ENCODE results near the gene TMEM232.

Gene TMEM232

GRCh38 chr5:110441035-110441434 lies 285.4 kb downstream of the TMEM232 start:
- Histone ChIP-seq H3K4me3 (ENCODE audit: low read depth in 1 of 2, low read length in 2 of 2) (no peak overlapping the region), H3K36me3 (ENCODE audit: control insufficient read depth in 1 of 2, insufficient read depth in 2 of 2, low read length in 2 of 2) (no peaks in the 10 kb centered on the region), H3K27me3 (ENCODE audit: low read depth, low read length) (no peaks in the 10 kb centered on the region), H3K4me1 (ENCODE audit: control insufficient read depth in 1 of 2, insufficient read depth in 2 of 2, low read length in 2 of 2) (no peaks in the 10 kb centered on the region), H3K9me3 (ENCODE audit: control insufficient read depth in 1 of 2, low read length in 2 of 2) (no peaks in the 10 kb centered on the region), H3K27ac (ENCODE audit: low read length) (no peak overlapping the region)

GRCh38 chr5:110440058-110440457 lies 286.4 kb downstream of the TMEM232 start:
- Histone ChIP-seq H3K27ac (ENCODE audit: low read length) (no peak overlapping the region), H3K9me3 (ENCODE audit: control insufficient read depth in 1 of 2, low read length in 2 of 2) (no peaks in the 10 kb centered on the region), H3K36me3 (ENCODE audit: control insufficient read depth in 1 of 2, insufficient read depth in 2 of 2, low read length in 2 of 2) (no peaks in the 10 kb centered on the region), H3K4me1 (ENCODE audit: control insufficient read depth in 1 of 2, insufficient read depth in 2 of 2, low read length in 2 of 2) (no peaks in the 10 kb centered on the region), H3K27me3 (ENCODE audit: low read depth, low read length) (no peaks in the 10 kb centered on the region), H3K4me3 (ENCODE audit: low read depth in 1 of 2, low read length in 2 of 2) (no peak overlapping the region)

GRCh38 chr5:110439296-110439695 lies 287.2 kb downstream of the TMEM232 start:
- no peaks in the 10 kb centered on the region for H3K4me1 ChIP-seq (ENCODE audit: control insufficient read depth in 1 of 2, insufficient read depth in 2 of 2, low read length in 2 of 2)
- H3K27ac ChIP-seq (ENCODE audit: low read length): no peak overlapping the region
- H3K4me3 ChIP-seq (ENCODE audit: low read depth in 1 of 2, low read length in 2 of 2): no peak overlapping the region
- no peaks in the 10 kb centered on the region for H3K27me3 ChIP-seq (ENCODE audit: low read depth, low read length)
- no peaks in the 10 kb centered on the region for H3K36me3 ChIP-seq (ENCODE audit: control insufficient read depth in 1 of 2, insufficient read depth in 2 of 2, low read length in 2 of 2)
- H3K9me3 ChIP-seq (ENCODE audit: control insufficient read depth in 1 of 2, low read length in 2 of 2): no peaks in the 10 kb centered on the region

DNA sequence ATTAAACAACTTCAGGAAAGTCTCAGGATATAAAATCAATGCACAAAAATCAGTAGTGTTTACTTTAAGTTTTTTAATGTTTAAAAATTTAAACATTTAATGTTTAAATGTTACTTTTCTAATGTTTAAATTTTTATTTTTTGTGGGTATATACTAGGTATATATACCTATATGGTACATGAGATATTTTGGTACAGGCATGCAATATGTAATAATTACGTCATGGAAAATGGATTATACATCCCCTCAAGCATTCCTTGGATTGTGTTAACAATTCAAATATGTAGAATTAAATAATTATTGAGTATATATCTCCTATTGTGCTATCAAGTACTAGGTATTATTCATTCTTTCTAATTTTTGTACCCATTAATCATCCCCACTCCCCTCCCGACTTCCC lies 291.3 kb downstream of the TMEM232 start:
- no peaks in the 10 kb centered on the region for H3K27me3 ChIP-seq (ENCODE audit: low read depth, low read length)
- no peaks in the 10 kb centered on the region for H3K36me3 ChIP-seq (ENCODE audit: control insufficient read depth in 1 of 2, insufficient read depth in 2 of 2, low read length in 2 of 2)
- H3K9me3 ChIP-seq (ENCODE audit: control insufficient read depth in 1 of 2, low read length in 2 of 2): no peaks in the 10 kb centered on the region
- H3K4me1 ChIP-seq (ENCODE audit: control insufficient read depth in 1 of 2, insufficient read depth in 2 of 2, low read length in 2 of 2): no peaks in the 10 kb centered on the region
- H3K4me3 ChIP-seq (ENCODE audit: low read depth in 1 of 2, low read length in 2 of 2): no peak overlapping the region
- no peak overlapping the region for H3K27ac ChIP-seq (ENCODE audit: low read length)

GRCh38 chr5:110431603-110432002 lies 294.9 kb downstream of the TMEM232 start:
- no peaks in the 10 kb centered on the region for H3K27me3 ChIP-seq (ENCODE audit: low read depth, low read length)
- H3K27ac ChIP-seq (ENCODE audit: low read length): no peak overlapping the region
- no peaks in the 10 kb centered on the region for H3K9me3 ChIP-seq (ENCODE audit: control insufficient read depth in 1 of 2, low read length in 2 of 2)
- H3K36me3 ChIP-seq (ENCODE audit: control insufficient read depth in 1 of 2, insufficient read depth in 2 of 2, low read length in 2 of 2): no peaks in the 10 kb centered on the region
- H3K4me1 ChIP-seq (ENCODE audit: control insufficient read depth in 1 of 2, insufficient read depth in 2 of 2, low read length in 2 of 2): no peaks in the 10 kb centered on the region
- no peak overlapping the region for H3K4me3 ChIP-seq (ENCODE audit: low read depth in 1 of 2, low read length in 2 of 2)

DNA sequence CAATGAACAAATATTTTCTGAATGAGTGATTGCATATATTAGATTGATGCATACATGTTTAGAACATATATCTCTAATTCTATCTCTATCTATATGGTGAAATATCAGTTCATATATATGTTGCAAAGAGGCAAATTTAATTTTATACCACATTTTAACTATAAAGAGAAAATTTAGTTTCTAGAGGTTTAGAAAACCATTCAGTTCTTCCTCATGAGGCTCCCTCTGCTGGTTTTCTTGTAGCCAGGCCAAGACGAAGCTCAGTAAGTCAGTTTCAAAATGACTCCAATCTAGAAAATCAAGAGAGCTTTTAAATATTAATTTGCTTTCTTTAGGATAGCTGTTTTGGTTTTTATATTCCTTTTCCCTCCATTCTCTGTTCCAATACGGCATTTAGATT lies 312.1 kb downstream of the TMEM232 start:
- Histone ChIP-seq H3K9me3 (ENCODE audit: control insufficient read depth in 1 of 2, low read length in 2 of 2) (no peaks in the 10 kb centered on the region), H3K27me3 (ENCODE audit: low read depth, low read length) (no peaks in the 10 kb centered on the region), H3K36me3 (ENCODE audit: control insufficient read depth in 1 of 2, insufficient read depth in 2 of 2, low read length in 2 of 2) (no peaks in the 10 kb centered on the region), H3K4me3 (ENCODE audit: low read depth in 1 of 2, low read length in 2 of 2) (no peak overlapping the region), H3K27ac (ENCODE audit: low read length) (no peak overlapping the region), H3K4me1 (ENCODE audit: control insufficient read depth in 1 of 2, insufficient read depth in 2 of 2, low read length in 2 of 2) (peaks cover 0 to 10% of the 10 kb centered on the region in 2 donors)

- H3K27me3 ChIP-seq (ENCODE audit: low read depth, low read length): no peaks in the 10 kb centered on the region
- H3K9me3 ChIP-seq (ENCODE audit: control insufficient read depth in 1 of 2, low read length in 2 of 2): no peaks in the 10 kb centered on the region
- H3K4me3 ChIP-seq (ENCODE audit: low read depth in 1 of 2, low read length in 2 of 2): no peak overlapping the region
- no peaks in the 10 kb centered on the region for H3K36me3 ChIP-seq (ENCODE audit: control insufficient read depth in 1 of 2, insufficient read depth in 2 of 2, low read length in 2 of 2)
- peaks cover 0 to 10% of the 10 kb centered on the region in 2 donors for H3K4me1 ChIP-seq (ENCODE audit: control insufficient read depth in 1 of 2, insufficient read depth in 2 of 2, low read length in 2 of 2)
- no peak overlapping the region for H3K27ac ChIP-seq (ENCODE audit: low read length)
Observed at GRCh38 chr5:110413856-110414255, 312.6 kb downstream of the TMEM232 start.

DNA sequence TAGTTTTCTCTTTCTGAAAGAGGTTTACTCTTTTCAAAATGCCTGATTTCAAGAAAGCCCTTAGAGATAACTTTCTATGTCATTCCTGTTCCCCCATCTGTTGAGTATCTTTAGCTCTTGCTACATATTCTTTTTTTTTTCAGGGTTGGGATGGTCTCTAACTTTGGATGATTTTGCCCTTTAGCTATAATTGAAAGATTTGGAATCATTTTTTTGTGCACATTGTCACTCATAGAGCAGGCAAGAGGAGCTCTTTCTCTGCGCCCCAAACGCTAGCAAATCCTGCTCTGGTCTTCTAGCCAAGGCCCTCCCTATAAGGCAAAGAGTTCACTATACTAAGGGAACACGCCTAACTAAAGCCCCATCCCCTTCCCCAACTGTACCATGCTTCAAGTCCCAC lies 316.9 kb downstream of the TMEM232 start:
- H3K9me3 ChIP-seq (ENCODE audit: control insufficient read depth in 1 of 2, low read length in 2 of 2): no peaks in the 10 kb centered on the region

DNA sequence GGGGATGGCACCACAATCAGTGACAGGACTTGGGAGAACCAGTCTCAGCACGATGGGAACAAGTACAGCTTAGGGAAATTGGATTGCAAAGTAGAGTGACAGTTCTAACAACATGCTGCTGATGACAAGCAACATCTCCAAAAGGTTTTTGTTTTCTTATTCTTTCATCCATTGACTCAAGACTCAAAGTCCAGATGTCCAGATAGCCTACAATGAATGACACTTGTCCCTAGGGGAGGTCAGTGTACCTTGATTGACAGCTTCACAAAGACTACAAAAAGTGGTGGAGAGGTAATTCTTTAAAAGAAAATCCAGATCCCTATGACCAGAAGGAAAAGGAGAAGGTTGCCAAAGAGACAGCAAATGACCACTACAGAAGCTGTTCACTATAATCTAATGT lies 323.9 kb downstream of the TMEM232 start:
- H3K27me3 ChIP-seq (ENCODE audit: low read depth, low read length): no peaks in the 10 kb centered on the region
- H3K9me3 ChIP-seq (ENCODE audit: control insufficient read depth in 1 of 2, low read length in 2 of 2): no peaks in the 10 kb centered on the region
- H3K27ac ChIP-seq (ENCODE audit: low read length): no peak overlapping the region
- no peaks in the 10 kb centered on the region for H3K36me3 ChIP-seq (ENCODE audit: control insufficient read depth in 1 of 2, insufficient read depth in 2 of 2, low read length in 2 of 2)
- no peak overlapping the region for H3K4me3 ChIP-seq (ENCODE audit: low read depth in 1 of 2, low read length in 2 of 2)
- no peaks in the 10 kb centered on the region for H3K4me1 ChIP-seq (ENCODE audit: control insufficient read depth in 1 of 2, insufficient read depth in 2 of 2, low read length in 2 of 2)

More for the DNA sequence above, 316.9 kb downstream of the TMEM232 start:
- peaks cover 0 to 8% of the 10 kb centered on the region in 2 donors for H3K4me1 ChIP-seq (ENCODE audit: control insufficient read depth in 1 of 2, insufficient read depth in 2 of 2, low read length in 2 of 2)
- no peak overlapping the region for H3K4me3 ChIP-seq (ENCODE audit: low read depth in 1 of 2, low read length in 2 of 2)
- no peak overlapping the region for H3K27ac ChIP-seq (ENCODE audit: low read length)
- H3K36me3 ChIP-seq (ENCODE audit: control insufficient read depth in 1 of 2, insufficient read depth in 2 of 2, low read length in 2 of 2): no peaks in the 10 kb centered on the region
- no peaks in the 10 kb centered on the region for H3K27me3 ChIP-seq (ENCODE audit: low read depth, low read length)

DNA sequence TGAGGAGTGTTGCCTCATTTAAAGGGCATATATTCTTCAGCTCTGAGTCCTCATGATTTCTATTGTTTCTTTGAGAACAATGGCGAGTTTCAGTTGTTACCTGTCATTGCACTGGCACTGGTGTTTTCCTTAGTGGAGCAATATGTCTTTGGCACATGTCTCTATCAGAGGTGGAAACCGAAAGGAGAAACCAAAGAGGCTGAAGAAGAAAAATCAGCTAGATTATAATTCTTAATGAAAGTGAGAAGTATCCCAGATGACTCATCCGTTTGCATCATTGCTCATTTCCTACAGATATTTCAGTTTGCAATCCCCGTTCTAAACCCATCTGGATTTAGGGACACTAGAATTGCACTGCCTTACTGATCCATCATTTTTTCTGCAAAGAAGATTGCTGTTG lies 324.6 kb downstream of the TMEM232 start:
- Histone ChIP-seq H3K9me3 (ENCODE audit: control insufficient read depth in 1 of 2, low read length in 2 of 2) (no peaks in the 10 kb centered on the region), H3K27me3 (ENCODE audit: low read depth, low read length) (no peaks in the 10 kb centered on the region), H3K36me3 (ENCODE audit: control insufficient read depth in 1 of 2, insufficient read depth in 2 of 2, low read length in 2 of 2) (no peaks in the 10 kb centered on the region), H3K27ac (ENCODE audit: low read length) (no peak overlapping the region), H3K4me1 (ENCODE audit: control insufficient read depth in 1 of 2, insufficient read depth in 2 of 2, low read length in 2 of 2) (no peaks in the 10 kb centered on the region), H3K4me3 (ENCODE audit: low read depth in 1 of 2, low read length in 2 of 2) (no peak overlapping the region)

- no peaks in the 10 kb centered on the region for H3K4me1 ChIP-seq (ENCODE audit: control insufficient read depth in 1 of 2, insufficient read depth in 2 of 2, low read length in 2 of 2)
- no peaks in the 10 kb centered on the region for H3K27me3 ChIP-seq (ENCODE audit: low read depth, low read length)
- H3K4me3 ChIP-seq (ENCODE audit: low read depth in 1 of 2, low read length in 2 of 2): no peak overlapping the region
- H3K9me3 ChIP-seq (ENCODE audit: control insufficient read depth in 1 of 2, low read length in 2 of 2): no peaks in the 10 kb centered on the region
- no peak overlapping the region for H3K27ac ChIP-seq (ENCODE audit: low read length)
- no peaks in the 10 kb centered on the region for H3K36me3 ChIP-seq (ENCODE audit: control insufficient read depth in 1 of 2, insufficient read depth in 2 of 2, low read length in 2 of 2)
Observed at GRCh38 chr5:110398951-110399350, 327.5 kb downstream of the TMEM232 start.

- H3K36me3 ChIP-seq (ENCODE audit: control insufficient read depth in 1 of 2, insufficient read depth in 2 of 2, low read length in 2 of 2): no peaks in the 10 kb centered on the region
- H3K4me3 ChIP-seq (ENCODE audit: low read depth in 1 of 2, low read length in 2 of 2): no peak overlapping the region
- H3K27ac ChIP-seq (ENCODE audit: low read length): no peak overlapping the region
- no peaks in the 10 kb centered on the region for H3K4me1 ChIP-seq (ENCODE audit: control insufficient read depth in 1 of 2, insufficient read depth in 2 of 2, low read length in 2 of 2)
- H3K9me3 ChIP-seq (ENCODE audit: control insufficient read depth in 1 of 2, low read length in 2 of 2): no peaks in the 10 kb centered on the region
- H3K27me3 ChIP-seq (ENCODE audit: low read depth, low read length): no peaks in the 10 kb centered on the region
Observed at GRCh38 chr5:110397281-110397680, 329.2 kb downstream of the TMEM232 start.
